GM18505 (cell line): Measurements from ENCODE around the gene PRPF40B.

Experiments used
- ATAC-seq: cut with Tn5 transposase; IDR thresholded peaks from one replicate; pipeline ENCODE4 v1.9.1; 2021; ENCODE audit not compliant: unreplicated experiment
- POLR2A ChIP-seq: IDR thresholded peaks from 4 replicates; pipeline ENCODE4 v1.6.1; 2011; ENCODE audit warnings: borderline replicate concordance; ENCODE audit not compliant: insufficient read depth, insufficient read length; ENCODE audit errors: extremely low read depth

The PRPF40B gene

DNA sequence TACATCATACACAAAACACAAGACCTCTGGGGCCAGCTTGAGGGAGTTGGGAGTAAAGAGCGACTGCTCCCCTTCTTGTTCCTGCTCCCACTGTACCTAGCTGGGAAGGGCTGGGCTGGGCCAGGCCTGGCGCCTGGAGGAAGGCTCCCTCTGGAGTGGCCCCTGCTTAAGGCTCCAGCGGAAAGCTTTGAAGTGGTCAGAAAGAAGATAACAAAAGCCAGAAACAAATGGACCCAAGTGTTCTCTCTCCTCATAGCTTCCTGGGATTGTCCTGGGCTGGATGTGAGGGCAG, 25.3 kb downstream of the PRPF40B start:
- ATAC-seq: no peak
- no peak for TF ChIP-seq POLR2A

DNA sequence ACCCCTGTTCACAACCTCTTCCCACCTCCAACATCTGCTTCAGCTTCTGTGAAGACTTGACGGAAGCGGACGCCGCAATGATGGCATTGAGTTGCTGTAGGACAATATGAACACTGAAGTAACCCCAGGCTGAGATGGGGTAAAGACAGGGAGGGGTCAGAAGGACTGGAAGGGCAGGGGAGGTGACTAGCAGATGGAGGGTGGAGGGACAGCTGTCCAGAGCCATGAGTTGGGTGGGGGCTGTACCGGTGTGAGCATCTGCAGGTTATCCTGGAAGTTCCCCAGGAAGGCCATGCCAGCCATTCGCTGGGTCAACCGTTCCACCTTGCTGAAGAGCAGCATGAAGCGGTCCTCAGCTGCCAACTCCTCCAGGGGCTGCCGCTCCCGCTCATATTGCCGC, 26.1 kb downstream of the PRPF40B start:
- ATAC-seq: no peak
- no peak for TF ChIP-seq POLR2A

DNA sequence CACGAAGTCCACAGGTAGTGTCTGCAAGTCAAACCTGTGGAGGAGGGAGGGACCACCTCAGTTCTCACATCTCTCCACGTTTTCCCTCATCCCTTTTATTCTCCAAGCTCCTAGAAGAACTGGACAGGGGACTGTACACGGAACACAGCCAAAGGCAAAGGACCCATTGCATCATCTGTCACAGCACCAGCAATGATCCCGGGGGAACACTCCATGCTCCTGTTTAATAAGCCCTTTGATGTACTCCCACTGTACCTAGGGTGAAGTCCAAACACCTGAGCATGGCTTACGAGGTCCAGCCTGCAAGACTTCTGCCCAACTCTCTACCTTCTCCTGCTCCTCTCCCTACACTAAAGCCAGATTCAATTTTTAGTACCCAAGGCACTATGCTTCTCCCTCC, 26.5 kb downstream of the PRPF40B start:
- no peak for ATAC-seq
- TF ChIP-seq POLR2A: no peak

DNA sequence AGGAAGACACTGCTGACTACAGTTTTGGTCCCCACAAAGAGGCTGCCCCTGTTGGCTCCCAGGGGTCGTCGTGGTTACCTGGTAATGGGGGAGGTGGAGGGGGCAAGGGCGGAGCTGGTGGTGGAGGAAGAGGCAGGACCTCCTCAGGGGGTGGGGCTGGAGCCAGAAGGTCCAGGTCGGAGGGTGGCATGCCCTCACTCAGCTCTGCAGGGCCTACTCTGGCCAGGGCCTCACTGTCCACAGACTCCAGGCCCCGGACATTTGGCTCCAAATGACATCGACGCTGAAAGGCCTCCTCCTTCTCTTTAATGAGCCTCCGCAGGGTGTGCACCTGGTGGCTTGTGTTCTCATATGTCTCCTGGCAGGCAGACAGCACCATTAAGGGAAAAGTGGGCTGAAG, 28.5 kb downstream of the PRPF40B start:
- ATAC-seq: no peak
- TF ChIP-seq POLR2A: no peak

DNA sequence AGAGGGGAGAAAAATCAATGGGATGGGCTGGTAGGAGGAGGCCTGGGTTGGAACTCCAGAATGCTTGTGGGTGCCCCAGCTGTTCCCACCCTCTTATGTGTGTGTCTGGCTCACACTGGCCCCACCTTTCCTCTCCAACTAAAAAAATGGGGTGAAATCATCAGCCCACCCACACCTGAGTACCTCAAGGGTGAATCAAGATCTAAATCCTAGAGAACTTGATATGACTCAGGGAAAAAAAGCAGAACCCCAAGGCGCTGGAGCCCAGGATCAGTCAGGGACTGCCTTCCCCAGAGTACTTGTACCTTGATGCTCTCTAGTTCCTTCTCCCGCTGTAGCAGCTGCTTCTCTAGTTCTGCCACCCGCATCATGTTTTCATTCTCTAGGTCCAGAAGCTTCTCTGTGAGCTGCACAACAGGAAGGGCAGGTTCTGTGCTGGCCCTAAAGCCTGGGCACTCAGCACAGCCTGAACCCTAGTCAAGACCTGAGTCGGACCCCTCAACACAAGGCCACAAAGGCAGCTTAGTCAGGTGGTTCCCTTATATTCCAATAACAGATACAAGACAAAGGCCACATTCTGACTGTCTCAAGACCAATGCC, 29.7 kb downstream of the PRPF40B start:
- no peak for TF ChIP-seq POLR2A
- no peak for ATAC-seq

DNA sequence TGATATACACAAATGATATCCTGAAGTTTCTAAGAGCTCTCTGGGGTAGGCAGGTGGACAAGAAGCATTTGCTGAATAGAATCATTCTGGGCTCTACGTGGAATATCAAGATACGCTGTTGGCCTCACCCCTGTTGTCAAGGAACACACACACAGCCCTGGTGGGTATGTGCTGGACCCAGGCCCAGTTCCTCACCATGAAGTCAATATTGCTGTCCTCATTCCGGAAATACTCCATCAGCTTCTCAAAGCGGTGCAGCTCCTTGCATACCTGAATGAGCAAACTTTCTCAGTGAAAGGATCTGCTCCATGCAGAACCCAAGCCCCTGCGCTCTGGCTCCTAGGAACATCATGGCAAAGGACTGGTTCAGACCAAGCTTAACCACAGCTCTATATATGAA, 31.4 kb downstream of the PRPF40B start:
- ATAC-seq: no peak

DNA sequence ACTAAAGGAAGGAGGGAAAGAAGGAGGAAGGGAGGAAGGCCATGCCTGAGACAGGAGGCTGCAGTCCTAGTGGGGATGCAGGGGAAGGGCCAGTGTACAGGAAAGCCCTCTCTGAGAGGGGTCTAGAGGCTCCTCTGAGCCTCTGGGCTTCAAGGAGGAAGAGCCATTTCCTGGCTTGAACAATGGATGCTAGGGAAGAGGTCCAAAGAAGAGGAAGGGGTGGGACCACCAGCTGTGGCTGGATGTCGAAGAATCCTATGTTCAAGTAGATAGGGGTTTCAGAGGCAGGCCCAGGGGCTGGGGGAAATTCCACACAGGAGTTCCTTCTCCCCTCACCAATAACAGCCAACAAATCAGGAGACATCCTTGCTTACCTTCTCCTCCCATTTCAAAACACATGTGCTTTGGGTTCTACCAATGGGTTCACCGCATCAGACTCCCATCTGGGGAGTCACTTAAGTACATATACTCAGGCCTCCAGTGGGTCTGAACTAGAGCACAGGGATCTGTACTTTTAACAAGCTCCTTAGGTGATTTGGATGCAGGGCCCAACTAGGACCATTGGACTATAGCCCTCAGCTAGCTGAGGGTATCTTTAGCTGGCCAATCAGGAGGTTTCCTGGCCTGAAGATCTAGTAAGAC, 32.4 kb downstream of the PRPF40B start:
- TF ChIP-seq POLR2A: no peak
- no peak for ATAC-seq

More for the DNA sequence above, 31.4 kb downstream of the PRPF40B start:
- no peak for TF ChIP-seq POLR2A

DNA sequence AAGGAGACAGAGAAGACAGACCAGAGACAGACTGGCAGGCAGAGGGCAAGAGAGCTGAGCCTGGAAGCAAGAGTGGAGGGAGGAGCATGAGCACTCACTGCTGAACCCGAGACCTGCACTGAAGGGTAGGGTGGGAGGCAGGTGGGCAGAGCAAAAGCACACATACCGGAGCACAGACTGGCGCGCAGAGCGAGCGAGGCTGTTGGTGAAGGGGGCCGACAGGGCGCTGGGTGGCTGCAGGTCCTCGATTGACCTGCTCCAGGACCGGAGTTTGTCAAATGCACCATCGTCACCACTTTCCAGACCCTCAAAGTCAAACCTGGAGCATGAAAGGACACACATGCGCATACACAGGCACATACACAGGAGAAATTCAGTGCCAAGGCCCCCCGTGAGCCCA, 34.9 kb downstream of the PRPF40B start:
- TF ChIP-seq POLR2A: no peak
- ATAC-seq: no peak

DNA sequence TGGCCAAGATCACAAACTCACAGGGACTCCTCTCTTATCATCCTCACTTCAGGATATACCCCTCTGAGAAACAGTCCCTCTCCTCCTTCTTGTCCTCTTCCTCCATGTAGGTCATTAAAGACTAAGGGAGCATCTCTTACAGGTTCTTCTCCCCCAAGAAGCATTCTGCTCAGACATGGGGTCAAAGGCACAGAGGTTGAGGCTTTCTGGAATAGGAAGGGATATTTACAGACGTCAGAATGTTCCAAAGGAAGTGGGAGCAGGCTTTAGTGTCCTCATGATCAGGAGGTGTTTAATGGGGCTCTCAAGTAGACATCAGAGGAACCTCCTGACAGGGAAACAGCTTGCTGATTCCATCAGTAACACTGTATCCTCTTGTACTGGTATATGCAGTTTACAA, 36.4 kb downstream of the PRPF40B start:
- TF ChIP-seq POLR2A: no peak
- ATAC-seq: no peak

DNA sequence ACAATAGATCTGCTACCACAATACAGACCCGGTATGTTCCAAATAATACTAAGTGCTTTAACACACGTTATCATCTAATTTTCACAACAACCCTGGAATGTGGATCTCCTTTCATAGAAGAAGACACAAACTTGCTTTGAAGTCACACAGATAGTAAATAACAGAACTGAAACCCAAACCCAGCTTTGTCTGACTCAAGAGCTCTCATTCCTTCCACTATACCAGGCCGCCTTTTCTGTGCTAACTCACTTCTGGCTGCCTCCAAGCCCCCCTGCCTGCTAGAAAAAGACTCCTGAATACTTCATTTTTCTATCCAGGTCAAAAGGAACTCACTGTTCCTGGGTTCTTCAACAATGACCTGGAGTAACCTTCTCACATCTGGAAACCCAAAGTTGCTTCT, 37.8 kb downstream of the PRPF40B start:
- TF ChIP-seq POLR2A: no peak
- ATAC-seq: no peak

DNA sequence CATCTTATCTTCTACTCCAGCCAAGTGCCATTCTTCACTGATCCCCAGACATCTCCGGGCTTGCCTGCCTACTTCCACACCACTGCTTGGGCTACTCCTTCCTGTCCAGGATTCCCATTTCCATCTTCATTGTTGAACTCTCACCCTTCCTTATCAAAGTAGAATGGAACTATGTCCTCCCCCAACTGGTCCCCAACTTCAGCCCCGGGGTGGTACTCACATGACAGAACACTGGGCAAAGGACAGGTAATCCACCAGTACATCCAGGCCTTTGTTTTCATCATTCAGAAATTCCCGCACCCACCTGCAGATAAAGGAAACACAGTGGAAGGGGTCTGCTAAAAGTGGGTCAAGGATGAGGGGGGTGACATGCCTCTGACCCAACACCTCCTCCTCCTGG, 38.4 kb downstream of the PRPF40B start:
- no peak for TF ChIP-seq POLR2A
- ATAC-seq: no peak

DNA sequence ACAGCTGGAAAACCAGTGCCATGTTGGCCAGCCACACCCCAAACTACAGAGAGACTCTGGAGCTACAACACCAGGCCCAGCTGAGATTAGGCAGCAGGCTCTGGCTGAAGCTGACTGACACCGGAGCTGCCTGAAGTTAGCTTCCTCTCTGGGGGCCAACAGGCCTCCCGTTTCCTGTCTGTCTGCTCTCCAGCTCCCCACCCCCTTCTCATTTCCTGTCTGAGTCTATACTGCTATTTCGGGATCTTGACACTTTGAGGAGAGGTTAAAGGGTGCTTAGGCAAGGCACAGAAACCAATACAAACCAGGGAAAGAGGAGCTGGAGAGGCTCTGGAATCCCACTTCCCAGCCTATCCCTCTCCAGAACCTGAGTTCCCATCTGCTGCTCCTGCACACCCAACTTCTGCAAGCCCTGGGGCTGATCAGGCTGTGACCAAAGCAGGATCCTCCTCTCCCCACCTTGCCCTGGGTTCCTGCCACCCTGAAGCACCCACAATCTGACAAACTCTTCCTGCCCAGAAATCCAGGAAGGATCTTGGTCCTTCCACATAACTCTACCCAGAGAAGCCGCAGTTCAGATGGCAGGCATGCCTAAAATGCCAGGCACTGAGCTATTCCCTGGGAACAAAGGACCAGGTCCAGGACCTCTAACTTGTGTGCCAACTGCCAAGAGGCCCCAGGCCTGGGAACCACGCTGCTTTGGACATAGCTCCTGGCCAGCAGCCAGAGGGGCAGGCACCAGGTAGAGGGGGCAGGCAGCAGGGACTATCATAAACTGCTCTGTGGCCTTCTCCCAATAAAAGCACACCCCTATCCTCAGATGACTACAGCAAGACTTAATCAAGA, 39.9 kb downstream of the PRPF40B start:
- ATAC-seq: peak; percentile 49
- peak; percentile 74 for TF ChIP-seq POLR2A

DNA sequence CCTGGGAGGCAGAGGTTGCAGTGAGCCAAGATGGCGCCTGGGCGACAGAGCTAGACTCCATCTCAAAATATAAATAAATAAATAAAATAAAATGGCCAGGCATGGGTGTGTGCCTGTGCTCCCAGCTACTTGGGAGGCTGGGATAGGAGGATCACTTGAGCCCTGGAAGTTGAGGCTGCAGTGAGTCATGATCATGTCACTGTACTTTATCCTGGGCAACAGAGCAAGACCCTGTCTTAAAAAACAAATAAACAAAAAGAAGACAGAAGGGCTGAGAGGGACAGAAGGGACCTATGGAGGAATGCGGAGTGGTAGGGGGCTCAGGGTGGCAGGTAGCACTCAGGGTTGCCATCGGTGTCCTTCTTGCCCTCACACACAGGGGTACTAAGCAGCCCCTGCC, 40.8 kb downstream of the PRPF40B start:
- no peak for ATAC-seq
- no peak for TF ChIP-seq POLR2A
